Fibroblast of the aortic adventitia (primary cell): ENCODE data around the gene ADA. TPM values are rescaled to one million over a fixed set of nuclear protein-coding genes. Genes with fewer than 3 reads are reported as not detected.

ENCODE experiments used
- DNase-seq: peaks from one replicate; pipeline ENCODE4 v3.0.0-alpha.2; 2010; ENCODE audit warnings: low read depth
- H3K4me3 ChIP-seq: 2 replicates; pipeline ENCODE4 v1.5.1; 2011; ENCODE audit warnings: low read depth, mild to moderate bottlenecking, control low read depth, low read length, moderate library complexity
- CTCF ChIP-seq: IDR thresholded peaks from 2 replicates; pipeline ENCODE4 v1.5.1; 2011; ENCODE audit warnings: mild to moderate bottlenecking, low read length, control low read depth, inconsistent platforms; ENCODE audit not compliant: insufficient read depth
- total RNA-seq: library from RNA; depleted of rRNA; stranded (reverse); fragments of >200 nt; gene quantifications from 2 replicates; pipeline ENCODE4 v1.2.3, GENCODE V29; 2012; ENCODE audit warnings: low replicate concordance

Gene ADA
- total RNA-seq, 1 donor: 4.6 TPM

GRCh38 chr20:44640522-44640921 lies 11.0 kb downstream of the ADA start:
- no peak for TF ChIP-seq CTCF
- no peak for DNase-seq
- H3K4me3 ChIP-seq: no peak overlapping the region

- no peak for TF ChIP-seq CTCF
- no peak overlapping the region for H3K4me3 ChIP-seq
- DNase-seq: peak; percentile 21
These were observed 13.8 kb downstream of the ADA start for GRCh38 chr20:44637522-44638372.

- TF ChIP-seq CTCF: no peak
- no peak for DNase-seq
These were observed 14.5 kb downstream of the ADA start for GRCh38 chr20:44637042-44637441.

GRCh38 chr20:44635877-44636276 lies 15.6 kb downstream of the ADA start:
- H3K4me3 ChIP-seq: no peak overlapping the region
- DNase-seq: no peak
- no peak for TF ChIP-seq CTCF

More at GRCh38 chr20:44637042-44637441, 14.5 kb downstream of the ADA start:
- H3K4me3 ChIP-seq: no peak overlapping the region

- no peak for TF ChIP-seq CTCF
- no peak overlapping the region for H3K4me3 ChIP-seq
- no peak for DNase-seq
These were observed 17.5 kb downstream of the ADA start for GRCh38 chr20:44633872-44634600.

- TF ChIP-seq CTCF: no peak
- DNase-seq: no peak
- H3K4me3 ChIP-seq: no peak overlapping the region
These were observed 18.2 kb downstream of the ADA start for GRCh38 chr20:44633187-44633810.
